Measurements from ENCODE around the gene OR52E5. TPM values are rescaled to one million over a fixed set of nuclear protein-coding genes. Genes with fewer than 3 reads are reported as not detected.

OR52E5 gene
- total and polyA plus RNA-seq, 2 of the 13 experiments (the other 11 are each of a cell fraction or from before 2014, with no cell fraction given): not detected

GRCh38 chr11:5938603-5938965, 45.6 kb downstream of the OR52E5 start:
- no peaks in the 10 kb centered on the region for H3K36me3 ChIP-seq (replicated peaks in 1 of 2; ENCODE audit: control insufficient read depth in 1 of 2, insufficient read depth in 2 of 2, low read length in 2 of 2)
- H4K20me1 ChIP-seq (ENCODE audit: insufficient read depth, low read length): no peaks in the 10 kb centered on the region
- 66% methylated on average over 5 of the region's 21 CpGs for WGBS (ENCODE audit: low lambda C conversion rate)
- POLR2A ChIA-PET: no interaction called here
- intact Hi-C loops (cut with micrococcal nuclease; ENCODE audit: unreplicated experiment): no loop called here
- TF ChIP-seq ZNF724P (CRISPR knock-in tag; IDR thresholded peaks at IDR 0.05; ENCODE audit: borderline replicate concordance) (no peak), PBX3 (CRISPR knock-in tag; IDR thresholded peaks at IDR 0.05; ENCODE audit: borderline replicate concordance) (no peak), MED8 (CRISPR knock-in tag; IDR thresholded peaks at IDR 0.05; ENCODE audit: insufficient replicate concordance) (no peak), ZNF740 (CRISPR knock-in tag; IDR thresholded peaks at IDR 0.05) (no peak), MEF2D (CRISPR knock-in tag; IDR thresholded peaks at IDR 0.05) (no peak), ZNF501 (CRISPR knock-in tag; IDR thresholded peaks at IDR 0.05) (no peak)
- no peaks in the 10 kb centered on the region for H3K9me3 ChIP-seq (ENCODE audit: low read length)
- H3K4me3 ChIP-seq (replicated peaks in 1 of 3; ENCODE audit: insufficient read depth in 1 of 3, low read depth in 2 of 3, low read length in 3 of 3): no peak overlapping the region
- CTCF ChIA-PET (ENCODE audit: low intra/inter-chr PET ratio, low total read pairs): no interaction called here
- ATAC-seq (no peak), DNase-seq (ENCODE audit: low spot score) (no peak), FAIRE-seq (no peak)
- BruUV-seq (replicated peaks): no TSS peak
- no peak overlapping the region for H3K4me2 ChIP-seq (ENCODE audit: low read depth, low read length)
- H3K27ac ChIP-seq (ENCODE audit: extremely low read length, insufficient read depth, low read length): no peak overlapping the region
- no peaks in the 10 kb centered on the region for H3K4me1 ChIP-seq (ENCODE audit: insufficient read depth, low read length)
- in situ Hi-C loops (cut with HindIII; ENCODE audit: extremely low pct_ligation_motif_present, low pct_unique_long_range_greater_than_20kb): no loop called here
- H2AFZ ChIP-seq (ENCODE audit: low read length): no peak overlapping the region
- H3K27me3 ChIP-seq (ENCODE audit: control insufficient read depth in 1 of 2, insufficient read depth in 2 of 2, low read length in 2 of 2): peaks cover 0 to 7% of the 10 kb centered on the region in 2 experiments; a peak in 2 of 5 replicates
- H3K9ac ChIP-seq (ENCODE audit: insufficient read depth, low read depth, low read length): no peak overlapping the region
- H3K79me2 ChIP-seq (ENCODE audit: insufficient read depth, low read length): no peaks in the 10 kb centered on the region

GRCh38 chr11:5940748-5941147, 47.7 kb downstream of the OR52E5 start:
- Histone ChIP-seq H3K36me3 (replicated peaks in 1 of 2; ENCODE audit: control insufficient read depth in 1 of 2, insufficient read depth in 2 of 2, low read length in 2 of 2) (no peaks in the 10 kb centered on the region), H3K4me2 (ENCODE audit: low read depth, low read length) (no peak overlapping the region), H3K4me1 (ENCODE audit: insufficient read depth, low read length) (no peaks in the 10 kb centered on the region), H3K79me2 (ENCODE audit: insufficient read depth, low read length) (no peaks in the 10 kb centered on the region), H3K9me3 (ENCODE audit: low read length) (no peaks in the 10 kb centered on the region), H3K27ac (ENCODE audit: extremely low read length, insufficient read depth, low read length) (no peak overlapping the region), H3K4me3 (replicated peaks in 1 of 3; ENCODE audit: insufficient read depth in 1 of 3, low read depth in 2 of 3, low read length in 3 of 3) (no peak overlapping the region), H3K27me3 (ENCODE audit: control insufficient read depth in 1 of 2, insufficient read depth in 2 of 2, low read length in 2 of 2) (peaks cover 0 to 8% of the 10 kb centered on the region in 2 experiments; a peak in 2 of 5 replicates), H4K20me1 (ENCODE audit: insufficient read depth, low read length) (no peaks in the 10 kb centered on the region), H2AFZ (ENCODE audit: low read length) (no peak overlapping the region), H3K9ac (ENCODE audit: insufficient read depth, low read depth, low read length) (no peak overlapping the region)
- intact Hi-C loops (cut with micrococcal nuclease; ENCODE audit: unreplicated experiment): no loop called here
- in situ Hi-C loops (cut with HindIII; ENCODE audit: extremely low pct_ligation_motif_present, low pct_unique_long_range_greater_than_20kb): no loop called here
- DNase-seq (ENCODE audit: low spot score) (no peak), FAIRE-seq (no peak), ATAC-seq (no peak)
- ChIA-PET CTCF (ENCODE audit: low intra/inter-chr PET ratio, low total read pairs) (no interaction called here), POLR2A (no interaction called here)
- BruUV-seq (replicated peaks): no TSS peak
- TF ChIP-seq ZFYVE20 (CRISPR knock-in tag; IDR thresholded peaks at IDR 0.05; ENCODE audit: borderline replicate concordance, low read depth): no peak
- 88% methylated on average over 2 of the region's 2 CpGs for WGBS (ENCODE audit: low lambda C conversion rate)

Measured in HepG2 (cell line).